IPS-NIHi11 (cell line): ENCODE measurements around the gene TSPYL4.
A peak's percentile ranks its signal among the peaks of the same experiment; 100 is the strongest.
"Not testable (repeated sequence)": the region's sequence is repeated elsewhere in the genome, so short reads cannot be mapped to it uniquely, and the experiment has no call there.

Source experiments
- DNase-seq: peaks from one replicate; pipeline ENCODE4 v3.0.0; 2012; ENCODE audit warnings: mixed read lengths, low spot score

Gene TSPYL4

DNA sequence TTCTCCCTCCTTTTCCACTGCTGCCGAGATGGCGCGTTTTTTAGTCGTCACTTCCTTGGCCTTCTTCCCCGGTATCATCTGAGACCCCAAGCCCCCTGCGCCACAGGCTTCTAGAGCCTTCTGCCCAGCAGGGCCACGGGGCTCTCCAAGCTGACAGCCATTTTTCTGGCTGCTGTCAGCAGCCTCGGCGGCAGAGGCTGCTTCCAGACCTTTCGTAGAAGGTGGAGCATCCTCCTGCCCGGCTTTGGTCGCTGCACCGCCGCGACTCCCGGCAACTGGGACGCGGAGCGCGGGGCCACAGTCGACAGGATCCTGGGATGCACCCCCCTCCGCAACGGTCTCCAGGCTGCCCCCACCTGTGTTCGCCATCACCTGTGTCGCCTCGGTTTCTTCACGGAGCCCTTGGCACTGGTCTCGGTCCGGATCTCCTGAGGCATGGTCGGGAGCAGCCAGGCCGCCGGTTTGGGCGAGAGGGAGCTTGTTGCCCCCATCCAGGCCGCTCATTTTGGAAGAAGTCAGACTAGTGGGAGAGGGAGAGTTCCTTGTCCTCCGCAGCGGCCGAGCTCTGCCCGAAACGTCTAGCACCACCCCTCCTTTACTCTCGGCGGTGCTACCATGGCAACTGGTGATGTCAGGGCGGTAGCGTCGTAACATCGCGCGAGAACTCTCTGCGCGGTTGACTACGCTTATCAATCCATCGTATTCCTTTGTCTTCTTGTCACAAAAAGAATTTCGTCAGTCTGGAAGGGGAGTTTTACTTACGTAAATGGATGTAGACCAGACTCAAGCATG lies at the start of gene TSPYL4:
Gene TSPYL4 (minus strand): TSS at position 571 of the 792 bp plus-strand sequence. CDS start 67 bp downstream, at position 504.
- DNase-seq, result peak; percentile 95

DNA sequence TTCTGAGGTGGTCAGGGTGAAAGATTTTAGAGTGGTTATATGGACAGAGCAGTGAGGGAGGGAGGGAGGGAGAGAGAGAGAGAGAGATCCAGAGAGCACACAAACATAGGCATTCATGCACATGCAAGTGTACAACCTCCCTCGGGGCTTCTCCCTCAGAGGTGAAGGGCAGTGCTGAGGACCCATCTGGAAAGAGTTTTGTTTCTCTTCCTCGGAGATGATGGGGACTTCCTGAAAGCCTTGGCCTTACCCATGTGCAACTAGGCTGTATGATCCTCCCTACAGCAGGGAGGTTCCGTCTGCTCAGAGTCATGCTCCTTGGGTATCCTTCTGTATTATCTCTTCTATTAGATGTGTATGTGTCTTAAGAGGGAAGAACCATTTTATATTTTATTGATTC lies 47.2 kb upstream of the TSPYL4 start:
- no peak for DNase-seq

DNA sequence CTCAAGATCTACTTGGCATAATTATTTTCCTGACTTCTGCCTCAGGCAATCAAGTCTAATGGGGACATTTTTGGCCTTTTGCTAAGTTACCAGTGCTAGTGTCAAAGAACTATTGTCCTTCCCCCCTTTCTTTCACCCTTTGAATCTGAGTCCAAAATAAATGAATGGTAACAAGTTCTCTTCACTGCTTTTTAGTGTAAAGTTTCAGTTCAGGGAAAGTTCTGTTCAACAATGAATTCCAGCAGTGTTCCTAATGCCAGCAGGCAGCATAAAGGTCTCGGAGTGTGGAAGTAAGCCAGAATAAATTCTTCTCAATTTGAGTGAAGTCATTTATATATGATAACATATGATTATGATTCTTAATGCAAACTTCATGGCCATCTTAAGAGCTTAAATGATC lies 46.7 kb upstream of the TSPYL4 start:
- no peak for DNase-seq

- DNase-seq, result no peak
These were observed 45.1 kb upstream of the TSPYL4 start for GRCh38 chr6:116298973-116299372.

GRCh38 chr6:116298273-116298672 lies 44.4 kb upstream of the TSPYL4 start:
- DNase-seq, result no peak

DNA sequence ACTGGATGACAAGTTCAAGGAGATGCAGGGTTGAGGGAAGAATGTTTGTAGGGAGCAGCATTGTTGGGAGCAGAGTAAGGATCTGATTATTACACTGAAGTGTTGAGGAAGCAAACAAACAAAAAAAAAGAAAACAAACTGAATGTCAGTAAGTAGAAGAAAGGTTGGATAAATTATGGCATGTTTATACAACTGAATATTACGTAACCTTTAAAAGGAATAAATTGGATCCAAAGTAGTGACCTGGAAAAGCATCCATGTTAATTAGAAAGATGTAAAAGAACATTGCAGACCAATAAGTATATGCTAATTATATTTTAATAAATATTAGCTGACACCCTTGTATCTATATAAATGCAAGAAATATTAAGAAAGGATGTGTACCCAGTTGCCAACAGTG lies 38.7 kb upstream of the TSPYL4 start:
- DNase-seq, result no peak

- DNase-seq, result no peak
These were observed 38.0 kb upstream of the TSPYL4 start for GRCh38 chr6:116291701-116292396.

DNA sequence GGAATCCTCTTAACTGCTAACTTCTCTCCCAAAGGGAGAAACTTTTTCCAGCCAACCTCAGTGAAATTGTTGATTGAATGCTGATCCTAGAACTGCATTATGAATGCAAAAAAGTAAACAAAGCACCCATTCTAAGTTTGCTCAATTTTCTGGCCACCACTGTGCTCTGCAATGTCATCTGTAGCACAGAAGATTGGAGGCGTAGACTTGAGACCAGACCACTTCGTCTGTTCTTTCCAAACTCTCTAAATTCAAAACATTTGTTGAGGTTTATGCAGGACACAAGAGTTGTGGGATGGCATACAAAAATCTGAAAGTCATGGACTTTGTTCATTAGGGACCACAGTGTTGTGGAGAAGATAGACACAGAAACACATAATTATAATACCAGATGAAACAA lies 36.9 kb upstream of the TSPYL4 start:
- no peak for DNase-seq

DNA sequence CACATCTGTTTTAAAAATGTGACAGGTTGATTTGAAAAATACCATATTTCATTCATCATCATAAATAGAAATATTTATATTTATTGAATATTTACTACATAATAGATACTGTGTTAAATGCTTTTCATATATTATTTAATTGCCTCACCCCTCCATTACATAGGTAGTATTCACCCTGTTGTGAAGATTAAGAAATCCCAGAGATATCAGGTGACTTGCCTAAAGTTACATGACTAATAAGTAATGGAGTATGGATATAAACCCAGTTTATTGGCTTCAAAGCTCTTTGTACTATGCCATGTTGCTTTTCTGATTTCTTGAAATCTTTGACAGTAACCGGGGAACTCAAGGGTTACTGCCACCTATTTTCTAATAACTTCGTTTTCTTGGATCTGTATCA lies 36.0 kb upstream of the TSPYL4 start:
- DNase-seq, result no peak

DNA sequence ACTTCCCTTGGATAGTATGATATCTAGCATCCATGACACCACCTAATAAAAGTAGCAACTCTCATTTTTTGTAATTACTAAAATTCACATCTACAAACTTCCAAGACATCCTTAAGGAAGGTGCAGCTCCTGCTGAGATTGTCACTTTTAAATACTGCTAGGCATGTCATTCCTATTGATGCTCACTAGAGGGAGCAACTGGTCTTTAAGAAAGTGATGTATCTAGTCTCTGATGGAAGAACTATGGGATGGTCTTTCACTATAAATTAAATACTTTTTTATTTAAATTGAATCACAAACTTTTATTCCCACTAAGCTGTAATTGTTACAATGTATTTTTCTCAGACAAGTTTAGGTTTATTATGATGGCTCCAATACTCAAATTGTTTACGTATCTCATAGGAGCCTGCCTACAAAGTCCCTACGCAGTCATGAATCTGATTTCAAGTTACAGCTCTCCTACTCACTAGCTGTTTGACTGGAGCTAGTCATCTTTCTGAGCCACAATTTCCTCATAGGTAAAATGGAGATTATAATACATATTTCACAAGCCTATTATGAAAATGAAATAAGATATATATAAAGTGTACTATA lies 33.9 kb upstream of the TSPYL4 start:
- peak; percentile 37 for DNase-seq

GRCh38 chr6:116286773-116287358 lies 33.0 kb upstream of the TSPYL4 start:
- no peak for DNase-seq

DNA sequence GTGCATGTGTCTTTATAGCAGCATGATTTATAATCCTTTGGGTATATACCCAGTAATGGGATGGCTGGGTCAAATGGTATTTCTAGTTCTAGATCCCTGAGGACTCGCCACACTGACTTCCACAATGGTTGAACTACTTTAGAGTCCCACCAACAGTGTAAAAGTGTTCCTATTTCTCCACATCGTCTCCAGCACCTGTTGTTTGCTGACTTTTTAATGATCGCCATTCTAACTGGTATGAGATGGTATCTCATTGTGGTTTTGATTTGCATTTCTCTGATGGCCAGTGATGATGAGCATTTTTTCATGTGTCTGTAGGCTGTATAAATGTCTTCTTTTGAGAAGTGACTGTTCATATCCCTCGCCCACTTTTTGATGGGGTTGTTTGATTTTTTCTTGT lies 31.1 kb upstream of the TSPYL4 start:
- not testable (repeated sequence) for DNase-seq

DNA sequence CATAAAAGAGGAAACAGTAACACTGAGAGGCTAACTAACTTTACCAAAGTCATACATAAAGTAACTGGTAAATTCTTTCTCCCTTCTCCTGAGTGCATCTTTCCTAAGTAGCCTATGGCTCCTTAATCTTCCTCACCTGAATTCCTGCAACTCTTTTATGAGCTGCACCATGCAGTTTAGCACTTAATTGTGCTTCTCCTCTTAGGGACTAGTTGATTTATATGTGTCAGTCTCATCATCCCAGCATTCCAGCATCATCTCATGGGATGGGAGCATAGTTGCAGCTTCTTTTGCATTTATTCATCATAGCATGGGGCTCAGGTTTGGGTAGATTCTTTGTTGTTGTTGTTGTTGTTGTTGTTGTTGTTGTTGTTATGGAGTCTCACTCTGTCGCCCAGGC lies 29.3 kb upstream of the TSPYL4 start:
- DNase-seq, result no peak

DNA sequence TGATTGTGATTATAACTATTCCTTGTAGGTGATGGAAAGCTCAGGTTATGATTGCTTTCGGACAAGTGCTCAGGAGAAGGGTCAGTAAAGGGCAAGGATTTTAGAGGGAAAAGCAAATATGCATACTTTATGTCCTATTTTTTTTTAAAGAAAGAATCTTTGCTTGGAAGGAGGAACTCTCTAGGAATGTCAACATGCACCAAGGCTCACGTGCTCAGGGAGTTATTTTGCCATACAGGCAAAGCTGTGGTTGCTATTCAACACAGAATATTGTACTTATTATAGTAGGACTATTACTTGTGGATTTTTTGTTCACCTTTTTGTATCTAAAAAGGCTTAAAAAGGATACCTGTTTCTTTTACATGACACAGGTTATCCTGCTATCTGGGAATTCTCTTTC lies 28.8 kb upstream of the TSPYL4 start:
- no peak for DNase-seq

DNA sequence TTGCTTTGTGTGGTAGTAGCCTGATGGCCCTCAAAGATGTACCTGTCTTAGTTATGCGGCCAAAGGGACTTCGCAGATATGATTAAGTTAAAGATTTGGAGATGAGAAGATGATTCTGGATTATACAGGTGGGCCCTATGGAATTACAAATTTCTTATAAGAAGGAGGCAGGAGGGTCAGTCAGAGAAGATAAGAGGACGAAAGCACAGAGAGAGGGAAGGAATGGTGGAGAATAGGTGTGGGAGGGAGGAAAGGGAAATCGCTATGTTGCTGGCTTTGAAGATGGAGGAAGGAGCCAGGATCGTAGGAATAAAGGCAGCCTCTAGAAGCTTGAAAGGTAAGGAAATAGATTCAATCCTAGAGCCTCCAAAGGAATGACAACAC lies 27.1 kb upstream of the TSPYL4 start:
- no peak for DNase-seq

DNA sequence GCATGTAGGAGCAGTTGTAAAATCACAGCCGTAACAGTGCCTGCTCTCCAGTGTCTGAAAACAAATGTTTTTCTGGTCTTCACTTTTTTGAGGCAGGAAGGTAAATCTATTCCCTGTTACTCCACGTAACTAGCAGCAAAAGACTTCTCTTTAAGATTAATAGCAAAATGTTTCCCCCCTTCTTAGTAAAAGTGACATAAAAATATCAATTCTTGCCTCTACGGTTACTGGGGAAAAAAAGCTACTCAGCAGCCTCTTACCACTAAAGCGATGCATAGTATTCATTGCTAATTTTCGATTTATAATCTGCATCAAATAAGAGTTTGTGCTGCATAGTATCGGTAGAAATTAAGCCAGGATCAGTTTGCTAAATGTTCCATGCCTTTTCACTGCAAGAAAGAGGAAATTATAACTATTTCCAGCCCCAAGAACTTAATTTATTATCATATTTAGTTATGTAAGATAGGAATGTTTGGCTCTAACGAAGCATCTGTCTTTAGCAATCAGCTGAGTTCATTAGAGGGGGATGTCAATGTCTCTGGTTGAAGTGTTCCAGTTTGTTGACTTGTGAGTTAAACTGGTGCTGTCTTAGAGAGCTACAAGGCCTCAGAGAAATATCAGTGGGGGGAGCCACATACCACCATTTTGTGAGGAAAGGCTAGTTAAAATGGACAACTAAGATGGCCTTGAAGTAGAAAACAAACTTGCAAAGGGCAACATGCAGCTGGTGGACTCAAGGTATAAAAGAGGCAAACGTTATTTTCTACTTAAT lies 26.5 kb upstream of the TSPYL4 start:
- no peak for DNase-seq

- peak; percentile 93 for DNase-seq
These were observed 25.6 kb upstream of the TSPYL4 start, which contains the start of gene TSPYL1 for GRCh38 chr6:116279232-116280160. Gene TSPYL1 (minus strand): TSS chr6:116279930. CDS start chr6:116279830, 100 bp downstream.

DNA sequence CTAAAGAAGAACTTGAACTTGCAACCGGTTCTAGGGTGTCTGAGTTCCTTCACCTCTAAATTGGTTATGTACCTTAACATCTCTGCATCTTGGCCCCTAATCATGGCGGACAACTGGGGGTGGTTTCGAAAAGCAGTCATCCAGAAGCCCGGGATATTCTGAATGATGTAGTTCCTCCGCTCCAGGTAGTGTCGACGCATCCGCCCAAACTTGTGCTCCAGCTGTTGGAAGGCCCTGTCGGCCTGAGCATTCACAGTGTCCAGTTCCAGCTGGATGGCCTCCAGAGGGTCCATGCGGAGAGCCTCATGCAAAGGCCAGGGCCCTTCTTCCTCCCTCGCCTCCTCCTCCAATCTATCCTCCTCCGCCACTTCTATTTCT lies 25.0 kb upstream of the TSPYL4 start:
- no peak for DNase-seq

DNA sequence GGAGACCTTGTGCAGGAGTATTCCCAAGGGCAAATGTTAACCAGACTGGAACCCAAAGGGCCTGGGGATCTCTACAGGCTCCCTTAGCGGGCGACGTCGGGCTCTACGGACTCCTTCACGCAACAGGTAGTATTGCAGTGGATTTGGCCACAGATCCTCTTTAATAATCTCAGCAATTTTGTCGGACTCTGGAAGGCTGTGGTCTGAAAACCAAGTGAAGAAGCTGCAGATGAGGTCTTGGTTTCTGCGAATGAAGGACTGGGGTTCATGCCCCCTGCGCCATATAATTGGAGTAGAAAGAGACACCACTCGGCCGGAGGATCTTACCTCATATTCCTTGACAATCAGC lies 24.6 kb upstream of the TSPYL4 start:
- no peak for DNase-seq

DNA sequence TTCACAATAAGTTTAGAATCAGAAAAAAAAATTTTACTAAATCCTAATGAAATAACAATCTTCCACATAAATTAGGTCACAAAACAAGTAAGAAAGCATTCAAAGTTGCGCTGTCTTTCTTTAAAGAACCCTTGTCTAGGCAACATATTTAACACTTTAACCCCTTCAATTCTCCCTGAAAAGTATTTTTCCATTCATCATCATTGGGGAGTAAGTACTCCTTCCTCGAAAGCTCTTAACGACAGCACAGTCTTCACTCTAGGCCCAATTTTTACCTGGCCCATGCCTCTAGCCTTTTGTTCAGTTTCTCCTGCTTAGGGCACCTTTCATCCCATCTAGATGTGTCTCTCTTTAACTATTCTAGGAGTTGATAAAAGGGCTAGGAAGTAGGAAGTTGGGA lies 23.2 kb upstream of the TSPYL4 start:
- DNase-seq, result no peak

GRCh38 chr6:116271149-116271708 lies 17.4 kb upstream of the TSPYL4 start:
- no peak for DNase-seq
